ENCODE results near the gene NID1.
"Not testable (repeated sequence)": the region's sequence is repeated elsewhere in the genome, so short reads cannot be mapped to it uniquely, and the experiment has no call there.

Gene NID1

GRCh38 chr1:235930543-235930942 lies 134.3 kb downstream of the NID1 start:
- no peak for DNase-seq

- DNase-seq, result no peak
Measured at GRCh38 chr1:235929216-235929615, 135.7 kb downstream of the NID1 start.

- no peak for DNase-seq
Measured at GRCh38 chr1:235928197-235928596, 136.7 kb downstream of the NID1 start.

GRCh38 chr1:235927551-235927950 lies 137.3 kb downstream of the NID1 start:
- not testable (repeated sequence) for DNase-seq

Measured in COR-L47 (cell line).